ENCODE data around the gene FTL.

The FTL gene

GRCh38 chr19:48945817-48946216, 19.3 kb upstream of the FTL start:
- no peak for DNase-seq (ENCODE audit: low spot score)

- DNase-seq (ENCODE audit: low spot score): no peak
Measured at GRCh38 chr19:48946463-48947257, 18.4 kb upstream of the FTL start.

- DNase-seq (ENCODE audit: low spot score): no peak
Measured at GRCh38 chr19:48947258-48947542, 17.9 kb upstream of the FTL start.

- no peak for DNase-seq (ENCODE audit: low spot score)
Measured at GRCh38 chr19:48950159-48950558, 14.9 kb upstream of the FTL start.

- DNase-seq (ENCODE audit: low spot score): no peak
Measured at GRCh38 chr19:48950830-48951519, 14.1 kb upstream of the FTL start.

GRCh38 chr19:48953141-48953540, 12.0 kb upstream of the FTL start:
- no peak for DNase-seq (ENCODE audit: low spot score)

GRCh38 chr19:48953990-48954594, 11.0 kb upstream of the FTL start:
- no peak for DNase-seq (ENCODE audit: low spot score)

GRCh38 chr19:48954595-48955307, 10.4 kb upstream of the FTL start, which contains the start of gene BAX:
BAX (plus strand) TSS chr19:48954875; CDS start chr19:48954929, 54 bp downstream.
- DNase-seq (ENCODE audit: low spot score): peak; percentile 90

GRCh38 chr19:48955308-48955958, 9.7 kb upstream of the FTL start:
- no peak for DNase-seq (ENCODE audit: low spot score)

- no peak for DNase-seq (ENCODE audit: low spot score)
Measured at GRCh38 chr19:48958006-48958405, 7.1 kb upstream of the FTL start.

GRCh38 chr19:48959341-48960239, 5.5 kb upstream of the FTL start:
- DNase-seq (ENCODE audit: low spot score): no peak

- no peak for DNase-seq (ENCODE audit: low spot score)
Measured at GRCh38 chr19:48961051-48961649, 4.0 kb upstream of the FTL start.

GRCh38 chr19:48961673-48962028, 3.5 kb upstream of the FTL start:
- DNase-seq (ENCODE audit: low spot score): no peak

GRCh38 chr19:48962029-48962848, 2.9 kb upstream of the FTL start:
- peak; percentile 41 for DNase-seq (ENCODE audit: low spot score)

GRCh38 chr19:48962849-48963165, 2.3 kb upstream of the FTL start:
- no peak for DNase-seq (ENCODE audit: low spot score)

- DNase-seq (ENCODE audit: low spot score): peak; percentile 78
Measured at GRCh38 chr19:48963371-48964204, 1.5 kb upstream of the FTL start.

GRCh38 chr19:48964205-48965039, 687 bp upstream of the FTL start:
- peak; percentile 54 for DNase-seq (ENCODE audit: low spot score)
